Spinal cord (tissue), 10 donors: Measurements from ENCODE around the gene CECR2. TPM values are rescaled to one million over a fixed set of nuclear protein-coding genes. Genes with fewer than 3 reads are reported as not detected.

Source experiments
- DNase-seq, 6 donors: peaks; one replicate each; pipeline versions ENCODE4 v3.0.0 to v3.0.0-alpha.2; 2013 to 2015; ENCODE audit warnings: low spot score in 6 of 6, low read depth in 4 of 6
- H3K27ac ChIP-seq: one replicate; pipeline ENCODE4 v1.5.1; 2013; ENCODE audit warnings: low read depth, low read length, control low read depth
- H3K27me3 ChIP-seq: one replicate; pipeline ENCODE4 v1.6.1; 2013; ENCODE audit warnings: low read length; ENCODE audit not compliant: control insufficient read depth, insufficient read depth
- H3K36me3 ChIP-seq: one replicate; pipeline ENCODE4 v1.6.1; 2013; ENCODE audit warnings: low read length; ENCODE audit not compliant: control insufficient read depth, insufficient read depth
- H3K4me1 ChIP-seq: one replicate; pipeline ENCODE4 v1.6.1; 2013; ENCODE audit warnings: low read length; ENCODE audit not compliant: control insufficient read depth, insufficient read depth
- H3K4me3 ChIP-seq: one replicate; pipeline ENCODE4 v1.5.1; 2013; ENCODE audit warnings: low read depth, low read length, control low read depth
- H3K9me3 ChIP-seq: one replicate; pipeline ENCODE4 v1.6.1; 2013; ENCODE audit warnings: low read length; ENCODE audit not compliant: control insufficient read depth, insufficient read depth
- WGBS: methylation state at CpG from one replicate; pipeline ENCODE4 v1.1.5; 2013; ENCODE audit warnings: missing lambda C conversion rate; ENCODE audit not compliant: insufficient coverage; 5-methylcytosine and 5-hydroxymethylcytosine counted together
- polyA plus RNA-seq, 2 donors: library from polyadenylated mRNA; unstranded; fragments of 120-200 nt; gene quantifications; one replicate each; pipeline ENCODE4 v1.2.1, GENCODE V29; 2013; ENCODE audit not compliant: insufficient read length in 2 of 2
- total RNA-seq, 2 donors: library from RNA; depleted of rRNA in 1 of 2; stranded (reverse); fragments of 120-200 nt in 1 of 2; fragments of >200 nt in 1 of 2; gene quantifications; one replicate each; pipeline versions ENCODE4 v1.2.3 to v1.2.4, GENCODE V29; 2013 to 2014
- donor health status: healthy.

Gene CECR2
- total and polyA plus RNA-seq, 4 donors: 5.1 to 17.0 (median 10.8) TPM

DNA sequence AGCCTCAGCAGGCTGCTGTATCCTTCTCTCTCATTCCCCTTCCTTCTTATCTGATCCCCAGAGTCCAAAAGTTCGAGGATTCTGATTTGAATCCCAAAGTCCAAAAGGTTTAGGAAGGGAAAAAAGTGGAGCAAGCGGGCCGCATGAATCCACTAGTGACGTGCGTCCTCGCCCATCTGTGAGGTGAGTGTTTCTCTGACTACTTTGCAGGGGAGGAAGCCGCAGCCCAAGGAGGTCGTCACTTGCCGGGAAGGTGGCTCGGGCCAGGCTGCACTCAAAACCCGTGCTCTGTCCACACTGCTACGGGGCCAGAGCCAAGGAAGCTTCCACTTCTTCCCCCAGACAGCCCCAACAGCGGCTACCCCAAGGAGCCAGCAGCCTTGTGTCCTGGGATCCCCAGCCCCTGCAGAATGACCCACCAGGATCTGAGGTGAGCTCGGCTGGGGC is 210.3 kb downstream of the CECR2 start:
- peaks cover 52% of the 10 kb centered on the region for H3K4me1 ChIP-seq
- H3K4me3 ChIP-seq: no peak overlapping the region
- H3K9me3 ChIP-seq: no peaks in the 10 kb centered on the region
- DNase-seq: no peak
- no peaks in the 10 kb centered on the region for H3K27me3 ChIP-seq
- no peak overlapping the region for H3K27ac ChIP-seq
- H3K36me3 ChIP-seq: peaks cover 35% of the 10 kb centered on the region
- 97% methylated on average over 13 of the region's 14 CpGs for WGBS

GRCh38 chr22:17580441-17581031 is 211.3 kb downstream of the CECR2 start:
- Histone ChIP-seq H3K4me3 (no peak overlapping the region), H3K27ac (no peak overlapping the region), H3K36me3 (peaks cover 35% of the 10 kb centered on the region), H3K9me3 (no peaks in the 10 kb centered on the region), H3K4me1 (peaks cover 49% of the 10 kb centered on the region), H3K27me3 (no peaks in the 10 kb centered on the region)
- DNase-seq: no peak
- WGBS: 51% methylated on average over 15 of the region's 15 CpGs

- peaks cover 44% of the 10 kb centered on the region for H3K4me1 ChIP-seq
Measured at GRCh38 chr22:17581056-17581455, 211.8 kb downstream of the CECR2 start.

GRCh38 chr22:17581631-17582030 is 212.4 kb downstream of the CECR2 start:
- no peaks in the 10 kb centered on the region for H3K9me3 ChIP-seq
- peaks cover 40% of the 10 kb centered on the region for H3K4me1 ChIP-seq
- no peak overlapping the region for H3K4me3 ChIP-seq
- no peak overlapping the region for H3K27ac ChIP-seq
- no peak for DNase-seq
- H3K36me3 ChIP-seq: peaks cover 36% of the 10 kb centered on the region
- no peaks in the 10 kb centered on the region for H3K27me3 ChIP-seq
- WGBS: 80% methylated on average over 17 of the region's 17 CpGs

More at GRCh38 chr22:17581056-17581455, 211.8 kb downstream of the CECR2 start:
- Histone ChIP-seq H3K36me3 (peaks cover 35% of the 10 kb centered on the region), H3K27me3 (no peaks in the 10 kb centered on the region), H3K9me3 (no peaks in the 10 kb centered on the region), H3K27ac (no peak overlapping the region), H3K4me3 (no peak overlapping the region)
- DNase-seq: no peak
- 62% methylated on average over 16 of the region's 21 CpGs for WGBS

DNA sequence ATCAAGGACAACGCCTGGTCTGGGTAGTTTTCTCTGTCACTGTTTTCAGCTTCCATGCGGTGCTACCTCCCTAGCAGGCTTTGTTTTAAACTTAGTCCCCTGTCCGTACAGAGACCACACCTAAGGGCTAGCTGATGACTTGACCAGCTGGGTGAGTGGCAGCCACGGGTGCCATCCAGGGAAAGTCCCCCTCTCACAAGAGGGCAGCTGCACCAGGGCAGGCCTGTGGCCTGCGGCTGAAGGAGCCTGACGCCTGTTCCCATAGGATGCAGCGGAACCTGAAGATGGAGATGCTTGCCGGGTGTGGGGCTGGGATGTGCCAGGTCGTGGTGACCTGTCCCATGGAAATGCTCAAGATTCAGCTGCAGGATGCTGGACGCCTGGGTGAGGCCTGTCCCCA is 213.9 kb downstream of the CECR2 start:
- H3K27ac ChIP-seq: no peak overlapping the region
- no peak for DNase-seq
- H3K4me1 ChIP-seq: peaks cover 37% of the 10 kb centered on the region
- H3K9me3 ChIP-seq: no peaks in the 10 kb centered on the region
- peaks cover 51% of the 10 kb centered on the region for H3K36me3 ChIP-seq
- H3K27me3 ChIP-seq: no peaks in the 10 kb centered on the region
- H3K4me3 ChIP-seq: no peak overlapping the region
- 96% methylated on average over 10 of the region's 10 CpGs for WGBS

- H3K9me3 ChIP-seq: no peaks in the 10 kb centered on the region
- H3K27ac ChIP-seq: no peak overlapping the region
- WGBS: 94% methylated on average over 12 of the region's 14 CpGs
- peaks cover 3% of the 10 kb centered on the region for H3K4me1 ChIP-seq
- H3K36me3 ChIP-seq: peaks cover 66% of the 10 kb centered on the region
- no peak overlapping the region for H3K4me3 ChIP-seq
- no peak for DNase-seq
- H3K27me3 ChIP-seq: no peaks in the 10 kb centered on the region
Measured at GRCh38 chr22:17586831-17587440, 217.7 kb downstream of the CECR2 start.

DNA sequence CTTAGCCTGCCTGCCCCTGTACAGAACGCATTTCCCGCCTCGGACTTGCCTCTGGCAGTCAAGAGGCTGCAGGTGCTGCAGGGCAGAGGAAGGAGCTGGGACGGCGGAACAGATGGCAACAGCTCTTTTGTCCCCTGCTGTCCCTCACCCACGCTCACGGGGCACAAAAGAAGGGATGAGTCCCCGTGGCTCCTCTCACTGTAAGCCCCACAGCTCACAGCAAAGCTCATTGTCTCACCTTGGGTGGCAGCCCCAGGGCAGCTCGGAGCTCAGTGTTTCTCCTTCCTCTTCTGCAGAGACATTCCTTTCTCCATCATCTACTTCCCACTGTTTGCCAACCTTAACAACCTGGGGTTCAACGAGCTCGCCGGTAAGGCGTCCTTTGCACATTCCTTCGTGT is 218.4 kb downstream of the CECR2 start:
- no peak overlapping the region for H3K4me3 ChIP-seq
- H3K27me3 ChIP-seq: no peaks in the 10 kb centered on the region
- peaks cover 65% of the 10 kb centered on the region for H3K36me3 ChIP-seq
- no peak for DNase-seq
- WGBS: 44% methylated on average over 9 of the region's 14 CpGs
- no peak overlapping the region for H3K27ac ChIP-seq
- peaks cover 3% of the 10 kb centered on the region for H3K4me1 ChIP-seq
- H3K9me3 ChIP-seq: no peaks in the 10 kb centered on the region

DNA sequence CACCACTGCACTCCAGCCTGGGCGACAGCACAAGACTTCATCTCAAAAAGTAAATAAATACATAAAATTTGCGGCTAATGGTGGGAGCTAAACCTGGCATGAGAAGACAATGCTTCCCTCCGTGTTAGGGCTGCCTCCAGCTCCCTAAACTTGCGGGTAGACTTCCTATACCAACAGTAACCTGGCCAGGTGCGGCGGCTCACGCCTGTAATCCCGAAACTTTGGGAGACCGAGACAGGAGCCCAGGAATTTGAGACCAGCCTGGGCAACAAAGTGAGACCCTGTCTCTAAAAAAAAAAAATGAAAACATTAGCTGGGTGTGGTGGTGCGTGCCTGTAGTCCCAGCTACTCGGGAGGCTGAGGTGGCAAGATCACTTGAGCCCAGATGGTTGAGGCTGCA is 219.3 kb downstream of the CECR2 start:
- peaks cover 63% of the 10 kb centered on the region for H3K36me3 ChIP-seq
- no peak overlapping the region for H3K4me3 ChIP-seq
- no peaks in the 10 kb centered on the region for H3K9me3 ChIP-seq
- no peak for DNase-seq
- peaks cover 3% of the 10 kb centered on the region for H3K4me1 ChIP-seq
- 99% methylated on average over 9 of the region's 11 CpGs for WGBS
- no peaks in the 10 kb centered on the region for H3K27me3 ChIP-seq
- no peak overlapping the region for H3K27ac ChIP-seq

DNA sequence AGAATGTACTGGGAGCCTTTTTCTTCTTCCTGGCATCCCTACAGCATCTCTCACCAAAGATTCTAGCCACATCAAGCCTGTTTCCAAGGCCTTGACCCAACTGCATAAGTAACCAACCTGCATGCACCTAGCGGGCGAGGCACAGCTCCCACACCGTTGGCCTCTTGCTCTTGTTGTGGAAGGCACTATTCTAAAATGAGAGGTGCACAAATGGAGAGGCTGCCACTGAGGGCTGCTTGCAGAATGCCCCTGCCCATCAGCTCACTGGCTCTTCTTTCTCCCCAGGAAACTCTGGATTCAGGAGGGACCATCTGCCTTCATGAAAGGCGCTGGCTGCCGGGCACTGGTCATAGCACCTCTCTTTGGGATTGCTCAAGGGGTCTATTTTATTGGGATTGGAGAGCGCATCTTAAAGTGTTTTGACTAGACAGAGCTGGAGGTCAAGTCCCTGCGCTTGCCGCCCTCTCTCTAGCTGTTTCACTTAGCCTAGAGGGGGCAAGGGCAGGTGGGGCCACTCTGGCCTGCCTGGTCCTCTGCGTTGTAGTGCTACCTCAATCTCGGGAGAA is 220.6 kb downstream of the CECR2 start:
- DNase-seq: no peak
- Histone ChIP-seq H3K36me3 (peaks cover 72% of the 10 kb centered on the region), H3K4me3 (no peak overlapping the region)

DNA sequence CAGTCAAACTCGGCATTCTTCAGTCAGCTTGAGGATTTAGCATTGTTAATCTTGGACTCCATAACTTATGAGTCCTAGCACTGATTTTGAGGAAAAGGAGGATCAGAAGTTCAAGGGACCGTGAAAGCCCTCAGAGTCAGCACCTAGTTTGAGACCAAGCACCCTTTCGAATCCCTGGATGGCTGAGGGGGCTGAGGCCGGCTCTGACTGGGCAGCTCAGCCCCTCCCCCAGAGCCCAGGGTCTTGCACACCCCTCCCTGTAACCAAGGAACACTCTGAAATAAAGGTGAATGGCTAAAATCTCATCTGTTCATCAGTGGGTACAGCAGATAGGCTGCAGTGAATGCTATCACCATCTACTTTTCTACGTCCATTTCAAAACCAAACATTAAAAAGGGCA is 221.3 kb downstream of the CECR2 start:
- Histone ChIP-seq H3K4me1 (peaks cover 3% of the 10 kb centered on the region), H3K36me3 (peaks cover 79% of the 10 kb centered on the region), H3K9me3 (no peaks in the 10 kb centered on the region), H3K4me3 (no peak overlapping the region), H3K27me3 (no peaks in the 10 kb centered on the region), H3K27ac (no peak overlapping the region)
- no CpG with 5 or more reads among the region's 5 CpGs for WGBS
- no peak for DNase-seq

More for the DNA sequence above, 220.6 kb downstream of the CECR2 start:
- Histone ChIP-seq H3K27me3 (no peaks in the 10 kb centered on the region), H3K27ac (no peak overlapping the region), H3K9me3 (no peaks in the 10 kb centered on the region), H3K4me1 (peaks cover 3% of the 10 kb centered on the region)
- 93% methylated on average over 8 of the region's 10 CpGs for WGBS
